HCT116 (cell line): ENCODE data around the gene ATP8A2. TPM values are rescaled to one million over a fixed set of nuclear protein-coding genes. Genes with fewer than 3 reads are reported as not detected.

Experiments used
- ATAC-seq: fragments of 200-7000 bp; cut with Tn5 transposase; 2 replicates; pipeline ENCODE4 v1.9.1; 2020; ENCODE audit warnings: mild to moderate bottlenecking, moderate library complexity
- BruUV-seq: library from RNA; stranded (reverse); fragments of 400-500 nt; replicated peaks from 2 replicates; lab custom pipeline; 2021; lab: Mats Ljungman, UMichigan
- CTCF ChIA-PET: fragments of 300-600 bp; sonication (Branson Sonifier 250); formaldehyde crosslinking; loops from one replicate; lab custom pipeline; 2021; ENCODE audit warnings: antibody characterized with exemption; lab: Charles Lee
- POLR2A ChIA-PET: fragments of 300-600, 350-600 bp; sonication (Branson Sonifier 250); formaldehyde crosslinking; loops from one replicate; lab custom pipeline; 2021; ENCODE audit warnings: antibody characterized with exemption; lab: Charles Lee
- RAD21 ChIA-PET, 2 experiments: fragments of 300-600 bp; sonication (Branson Sonifier 250); formaldehyde crosslinking; loops; one replicate each; lab custom pipeline; 2023; ENCODE audit warnings: low total read pairs in 2 of 2; ENCODE audit not compliant: uncharacterized antibody in 2 of 2, unreplicated experiment in 2 of 2, low non-redundant PET in 1 of 2; lab: Charles Lee
- DNase-seq: peaks from one replicate; pipeline ENCODE4 v3.0.0-alpha.2; 2010; ENCODE audit warnings: low read depth, low spot score
- H2AFZ ChIP-seq: fragments of 200-600 bp; shearing (Covaris generic), sonication (generic); 2 replicates; pipeline ENCODE4 v1.6.1; 2017; ENCODE audit warnings: low read depth, mixed run types, mixed read lengths, antibody characterized with exemption, low read length; ENCODE audit not compliant: poor library complexity, severe bottlenecking
- H3K27ac ChIP-seq: 2 replicates; pipeline ENCODE4 v1.5.1; 2012; ENCODE audit warnings: low read depth, low read length
- H3K27me3 ChIP-seq: fragments of 200-600 bp; sonication (generic); 2 replicates; pipeline ENCODE4 v1.6.1; 2016; ENCODE audit warnings: mixed run types, low read length, mixed read lengths; ENCODE audit not compliant: insufficient read depth
- H3K36me3 ChIP-seq, 2 experiments: fragments of 200-500 bp in 1 of 2; fragments of 200-600 bp in 1 of 2; sonication (Bioruptor generic) in 1 of 2; sonication (generic) in 1 of 2; 2 replicates each; pipeline versions ENCODE4 v1.5.1 to v1.6.1; 2014 to 2016; ENCODE audit warnings: low read length in 2 of 2, inconsistent platforms in 1 of 2, mixed read lengths in 1 of 2, mixed run types in 1 of 2; ENCODE audit not compliant: insufficient read depth in 2 of 2, control insufficient read depth in 1 of 2
- H3K4me1 ChIP-seq, 2 experiments: fragments of 200-600 bp in 1 of 2; sonication (generic) in 1 of 2; 2 replicates each; pipeline versions ENCODE4 v1.5.1 to v1.6.1; 2012 to 2017; ENCODE audit warnings: low read length in 2 of 2, inconsistent platforms in 1 of 2, mild to moderate bottlenecking in 1 of 2, mixed read lengths in 1 of 2, mixed run types in 1 of 2, moderate library complexity in 1 of 2; ENCODE audit not compliant: insufficient read depth in 2 of 2, control insufficient read depth in 1 of 2
- H3K4me2 ChIP-seq: fragments of 200-600 bp; sonication (generic); 2 replicates; pipeline ENCODE4 v1.6.1; 2017; ENCODE audit warnings: mixed run types, low read length, mixed read lengths
- H3K4me3 ChIP-seq, 2 experiments: fragments of 200-600 bp in 1 of 2; sonication (generic) in 1 of 2; replicated peaks in 1 of 2; 2 replicates each; pipeline ENCODE4 v1.5.1; 2011 to 2016; ENCODE audit warnings: low read length in 2 of 2, control low read depth in 1 of 2, low read depth in 1 of 2, mild to moderate bottlenecking in 1 of 2, mixed read lengths in 1 of 2, mixed run types in 1 of 2
- H3K79me2 ChIP-seq: fragments of 200-600 bp; sonication (generic); 2 replicates; pipeline ENCODE4 v1.6.1; 2017; ENCODE audit warnings: mild to moderate bottlenecking, mixed run types, low read length, moderate library complexity, mixed read lengths; ENCODE audit not compliant: insufficient read depth
- H3K9ac ChIP-seq: fragments of 200-600 bp; sonication (generic); 2 replicates; pipeline ENCODE4 v1.6.1; 2016; ENCODE audit warnings: low read length, mixed read lengths
- H3K9me2 ChIP-seq: fragments of 200-600 bp; sonication (generic), shearing (Covaris generic); 2 replicates; pipeline ENCODE4 v1.6.1; 2017; ENCODE audit warnings: mixed run types, mild to moderate bottlenecking, moderate library complexity; ENCODE audit not compliant: insufficient read depth
- H3K9me3 ChIP-seq, 2 experiments: fragments of 200-500 bp in 1 of 2; fragments of 200-600 bp in 1 of 2; sonication (Bioruptor generic) in 1 of 2; sonication (generic) in 1 of 2; 2 replicates each; pipeline ENCODE4 v1.6.1; 2014 to 2017; ENCODE audit warnings: low read length in 2 of 2, mixed read lengths in 2 of 2, inconsistent platforms in 1 of 2, low read depth in 1 of 2, mild to moderate bottlenecking in 1 of 2, mixed run types in 1 of 2, moderate library complexity in 1 of 2; ENCODE audit not compliant: control insufficient read depth in 1 of 2, insufficient read depth in 1 of 2
- H4K20me1 ChIP-seq: fragments of 200-600 bp; sonication (generic), shearing (Covaris generic); 2 replicates; pipeline ENCODE4 v1.6.1; 2017; ENCODE audit warnings: mixed run types, mild to moderate bottlenecking, moderate library complexity; ENCODE audit not compliant: insufficient read depth
- CEBPB ChIP-seq: IDR thresholded peaks from 2 replicates; pipeline ENCODE4 v1.6.1; 2012; ENCODE audit warnings: low read depth
- EGR1 ChIP-seq: IDR thresholded peaks from 2 replicates; pipeline ENCODE4 v1.6.1; 2012; ENCODE audit warnings: low read depth
- ELF1 ChIP-seq: IDR thresholded peaks from 2 replicates; pipeline ENCODE4 v1.6.1; 2012; ENCODE audit warnings: low read depth, borderline replicate concordance
- EZH2 ChIP-seq: fragments of 200-600 bp; sonication (generic); IDR thresholded peaks from 2 replicates; pipeline ENCODE4 v1.6.1; 2017; ENCODE audit warnings: antibody characterized with exemption, mixed run types
- EZH2phosphoT487 ChIP-seq: fragments of 200-600 bp; IDR thresholded peaks from 2 replicates; pipeline ENCODE4 v1.6.1; 2018; ENCODE audit warnings: antibody characterized with exemption, borderline replicate concordance
- FOSL1 ChIP-seq: IDR thresholded peaks from 2 replicates; pipeline ENCODE4 v1.6.1; 2012; ENCODE audit warnings: low read depth
- JUND ChIP-seq: IDR thresholded peaks from 2 replicates; pipeline ENCODE4 v1.6.1; 2012
- MAX ChIP-seq: IDR thresholded peaks from 2 replicates; pipeline ENCODE4 v1.6.1; 2012
- POLR2A ChIP-seq: IDR thresholded peaks from 2 replicates; pipeline ENCODE4 v1.7.0; 2011; ENCODE audit warnings: borderline replicate concordance; ENCODE audit not compliant: insufficient read depth, insufficient read length; ENCODE audit errors: extremely low read depth
- POLR2AphosphoS5 ChIP-seq: IDR thresholded peaks from 2 replicates; pipeline ENCODE4 v1.6.1; 2011; ENCODE audit warnings: mild to moderate bottlenecking, low read depth, low read length, moderate library complexity
- REST ChIP-seq: IDR thresholded peaks from 2 replicates; pipeline ENCODE4 v1.6.1; 2012; ENCODE audit warnings: low read depth
- SIN3A ChIP-seq: IDR thresholded peaks from 2 replicates; pipeline ENCODE4 v1.6.1; 2012; ENCODE audit warnings: low read depth
- SP1 ChIP-seq: IDR thresholded peaks from 2 replicates; pipeline ENCODE4 v1.6.1; 2012; ENCODE audit warnings: low read depth
- SRF ChIP-seq: IDR thresholded peaks from 2 replicates; pipeline ENCODE4 v1.6.1; 2012; ENCODE audit warnings: low read depth
- TCF7L2 ChIP-seq: IDR thresholded peaks from 2 replicates; pipeline ENCODE4 v1.7.0; 2011; ENCODE audit warnings: borderline replicate concordance, inconsistent platforms; ENCODE audit not compliant: insufficient read depth, insufficient read length; ENCODE audit errors: extremely low read depth
- ZFX ChIP-seq: fragments of 450-650 bp; IDR thresholded peaks from 2 replicates; pipeline ENCODE4 v1.6.1; 2017
- ZNF274 ChIP-seq: fragments of 200-500 bp; sonication (Bioruptor generic); IDR thresholded peaks from 2 replicates; pipeline ENCODE4 v1.6.1; 2014; ENCODE audit warnings: mild to moderate bottlenecking, low read depth, low read length, inconsistent platforms
- intact Hi-C: fragments of 100-400 bp; cut with micrococcal nuclease; formaldehyde crosslinking; loops from 2 replicates; pipeline ENCODE4 v1.10.0; 2022
- total RNA-seq: library from RNA; stranded (reverse); gene quantifications from one replicate; pipeline ENCODE4 v1.2.1, GENCODE V29; 2021; ENCODE audit not compliant: unreplicated experiment

Gene ATP8A2
- total RNA-seq, 1 experiment from 2014 or later, result not detected

GRCh38 chr13:25881971-25882451 lies 510.2 kb downstream of the ATP8A2 start:
- H2AFZ ChIP-seq, result no peak overlapping the region
- intact Hi-C loops, result no loop called here
- ATAC-seq, result no peak
- H3K9me2 ChIP-seq, result no peaks in the 10 kb centered on the region
- no peaks in the 10 kb centered on the region for H4K20me1 ChIP-seq
- TF ChIP-seq POLR2AphosphoS5 (no peak), JUND (no peak), ZNF274 (no peak), SIN3A (no peak), TCF7L2 (no peak), FOSL1 (no peak)
- no peak overlapping the region for H3K9ac ChIP-seq
- POLR2A ChIA-PET, result no interaction called here
- H3K27me3 ChIP-seq, result peaks cover 67% of the 10 kb centered on the region
- no peaks in the 10 kb centered on the region for H3K36me3 ChIP-seq
- H3K9me3 ChIP-seq, result no peaks in the 10 kb centered on the region
- H3K4me3 ChIP-seq, result no peak overlapping the region
- H3K79me2 ChIP-seq, result no peaks in the 10 kb centered on the region
- no peak overlapping the region for H3K4me2 ChIP-seq
- DNase-seq, result no peak
- H3K4me1 ChIP-seq, result no peaks in the 10 kb centered on the region
- CTCF ChIA-PET, result no interaction called here
- no peak overlapping the region for H3K27ac ChIP-seq
- BruUV-seq, result no TSS peak
- RAD21 ChIA-PET, result no interaction called here

- Histone ChIP-seq H4K20me1 (no peaks in the 10 kb centered on the region), H3K4me1 (no peaks in the 10 kb centered on the region), H3K9ac (no peak overlapping the region), H3K9me2 (no peaks in the 10 kb centered on the region), H3K4me3 (no peak overlapping the region), H3K79me2 (no peaks in the 10 kb centered on the region), H2AFZ (no peak overlapping the region), H3K36me3 (no peaks in the 10 kb centered on the region), H3K9me3 (no peaks in the 10 kb centered on the region), H3K27me3 (peaks cover 63% of the 10 kb centered on the region), H3K4me2 (no peak overlapping the region), H3K27ac (no peak overlapping the region)
- DNase-seq (no peak), ATAC-seq (no peak)
- ChIA-PET POLR2A (no interaction called here), CTCF (no interaction called here), RAD21 (no interaction called here)
- TF ChIP-seq ZFX, result no peak
- TF ChIP-seq SRF, result no peak
- no peak for TF ChIP-seq CEBPB
- no peak for TF ChIP-seq ELF1
- no peak for TF ChIP-seq POLR2A
- TF ChIP-seq MAX, result no peak
- TF ChIP-seq EZH2phosphoT487, result no peak
- no peak for TF ChIP-seq TCF7L2
- TF ChIP-seq EZH2, result no peak
- no peak for TF ChIP-seq ZNF274
- no peak for TF ChIP-seq JUND
- TF ChIP-seq REST, result no peak
- no peak for TF ChIP-seq FOSL1
- no peak for TF ChIP-seq SIN3A
- TF ChIP-seq EGR1, result no peak
- no peak for TF ChIP-seq SP1
- intact Hi-C loops, result no loop called here
- BruUV-seq, result no TSS peak
Measured at GRCh38 chr13:25882466-25883357, 510.9 kb downstream of the ATP8A2 start.
